ENCODE results near the gene DNAJB12.

DNA sequence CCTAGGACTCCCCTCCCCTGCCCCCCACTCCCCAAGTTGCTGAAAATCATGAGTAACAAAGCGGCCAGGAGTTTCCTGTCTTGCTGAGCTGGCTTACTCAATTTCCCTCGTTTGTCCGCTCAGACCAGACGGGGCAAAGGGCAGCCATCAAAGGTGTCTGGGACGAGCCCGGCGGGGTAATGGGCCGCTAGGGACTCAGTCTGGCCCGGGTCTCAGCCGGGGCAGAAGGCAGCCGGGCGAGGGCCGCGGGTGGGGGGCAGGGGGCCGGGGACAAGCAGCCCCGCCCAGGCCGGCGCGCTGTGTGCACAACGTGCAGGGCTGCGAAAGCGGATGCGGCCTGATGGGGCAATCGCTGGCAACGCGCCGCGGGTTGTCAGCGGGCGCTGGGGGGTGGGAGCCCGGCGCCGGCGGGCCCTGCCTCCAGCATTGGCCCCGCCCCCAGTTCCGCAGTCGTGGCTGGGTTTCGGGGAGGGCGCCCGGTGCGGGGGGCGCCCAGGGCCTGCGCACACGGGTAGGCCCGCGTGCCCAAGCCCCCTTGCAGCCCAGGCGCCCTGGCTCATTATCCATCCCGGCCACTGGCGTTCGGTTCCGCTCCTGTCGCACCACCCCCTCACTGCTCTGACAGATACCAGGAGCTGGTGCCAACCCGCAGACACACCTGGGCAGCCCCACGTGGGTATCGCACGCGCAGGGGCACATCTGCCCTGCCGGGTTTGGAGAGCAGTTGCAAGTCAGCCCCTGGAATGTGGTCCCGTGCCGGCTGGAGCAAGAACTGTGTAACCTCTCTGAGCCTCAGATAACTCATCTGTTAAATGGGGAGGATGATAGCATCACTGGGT lies 35.1 kb downstream of the DNAJB12 start:
- TF ChIP-seq EZH2 (IDR thresholded peaks at IDR 0.05) = no peak
- no peak for TF ChIP-seq POLR2AphosphoS5 (IDR thresholded peaks at IDR 0.05; ENCODE audit: borderline replicate concordance, low read depth, low read length)
